Measurements from ENCODE around the gene OXCT2.

- TF ChIP-seq CTCF (IDR thresholded peaks at IDR 0.05) (no peak), EZH2 (IDR thresholded peaks at IDR 0.05; ENCODE audit: borderline replicate concordance, insufficient read depth, low read depth, low read length, poor library complexity, severe bottlenecking) (no peak)
Measured at GRCh38 chr1:39818482-39818881, 47.3 kb upstream of the OXCT2 start.
